ENCODE data around the gene BCAN. TPM values are rescaled to one million over a fixed set of nuclear protein-coding genes. Genes with fewer than 3 reads are reported as not detected.
A peak's percentile ranks its signal among the peaks of the same experiment; 100 is the strongest.

Gene BCAN
- total and polyA plus RNA-seq, 2 experiments from 2014 or later = not detected

DNA sequence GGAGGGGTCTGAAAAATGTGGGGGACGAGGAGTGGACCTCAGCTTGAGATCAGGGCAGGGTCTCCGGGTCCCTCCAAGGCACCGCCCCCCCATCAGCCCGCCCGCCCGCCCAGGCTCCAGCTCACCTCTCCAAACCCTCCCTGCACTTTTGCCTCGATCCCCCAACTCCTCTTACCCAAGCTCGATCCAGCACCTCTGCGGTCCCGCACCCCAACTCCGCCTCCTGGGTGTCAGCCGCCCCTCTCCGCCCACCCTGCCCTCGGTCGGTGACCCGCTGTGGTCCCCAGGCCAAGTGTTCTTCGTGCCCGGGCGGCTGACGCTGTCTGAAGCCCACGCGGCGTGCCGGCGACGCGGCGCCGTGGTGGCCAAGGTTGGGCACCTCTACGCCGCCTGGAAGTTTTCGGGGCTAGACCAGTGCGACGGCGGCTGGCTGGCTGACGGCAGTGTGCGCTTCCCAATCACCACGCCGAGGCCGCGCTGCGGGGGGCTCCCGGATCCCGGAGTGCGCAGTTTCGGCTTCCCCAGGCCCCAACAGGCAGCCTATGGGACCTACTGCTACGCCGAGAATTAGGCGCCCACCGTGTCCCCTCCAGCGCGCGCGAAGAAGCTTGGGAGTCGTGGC is 17.0 kb upstream of the BCAN start:
- TF ChIP-seq EZH2 (IDR thresholded peaks at IDR 0.05; ENCODE audit: insufficient read depth, poor library complexity, severe bottlenecking) (no peak), EZH2phosphoT487 (IDR thresholded peaks at IDR 0.05; ENCODE audit: insufficient read depth, low read depth) (no peak; the same call in none of the 2 replicates)
- 3 to 5% methylated on average over 47 to 52 of the region's 55 CpGs for WGBS, 2 experiments (ENCODE audit: low coverage in 1 of 2, low lambda C conversion rate in 2 of 2, missing lambda C conversion rate in 2 of 2)
- in situ Hi-C loops (cut with MboI) = no loop called here

DNA sequence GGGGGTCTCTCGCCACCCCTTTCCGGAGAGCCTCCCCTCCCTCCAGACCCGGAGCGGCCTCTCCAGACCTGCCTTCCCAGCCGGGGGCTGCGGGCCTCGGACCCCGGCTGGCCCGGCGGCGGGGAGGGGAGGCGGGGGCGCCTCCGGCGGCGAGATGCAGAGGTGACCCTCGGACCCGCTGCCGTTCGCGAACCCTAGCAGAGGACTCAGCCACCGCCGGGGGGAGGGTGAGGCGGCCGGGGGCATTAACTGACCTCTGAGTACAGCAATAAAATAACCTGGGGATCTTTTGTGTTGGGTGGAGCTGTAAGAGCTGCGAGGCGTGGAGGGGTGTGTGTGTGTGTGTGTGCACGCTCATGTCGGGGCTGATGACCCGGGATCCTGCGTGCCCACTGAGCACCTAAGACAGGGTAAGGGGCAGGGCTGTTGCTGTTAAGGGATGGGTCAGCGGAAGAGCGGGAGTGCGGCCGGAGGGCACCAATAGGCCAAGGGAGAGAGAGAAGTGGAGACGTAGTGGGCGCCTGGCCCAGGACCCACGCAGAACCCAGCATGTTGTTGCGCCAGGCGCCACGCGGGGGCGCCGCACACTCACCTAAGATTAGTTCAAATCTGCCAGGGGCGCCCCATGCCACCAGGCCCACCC is 16.4 kb upstream of the BCAN start:
- 0 to 1% methylated on average over 26 to 43 of the region's 45 CpGs for WGBS, 2 experiments (ENCODE audit: low coverage in 1 of 2, low lambda C conversion rate in 2 of 2, missing lambda C conversion rate in 2 of 2)
- Histone ChIP-seq H3K27me3 (replicated peaks; ENCODE audit: insufficient read depth) (peaks cover 55% of the 10 kb centered on the region), H3K36me3 (ENCODE audit: low read depth) (no peaks in the 10 kb centered on the region), H3K4me2 (ENCODE audit: unreplicated experiment) (peak overlapping the region; percentile 48), H3K9ac (no peak overlapping the region), H3K27ac (no peak overlapping the region), H3F3A (ENCODE audit: insufficient read depth) (no peaks in the 10 kb centered on the region), H3K9me3 (ENCODE audit: low read depth) (no peaks in the 10 kb centered on the region), H2AFZ (no peak overlapping the region), H4K20me1 (ENCODE audit: insufficient read depth) (no peaks in the 10 kb centered on the region), H3K9me2 (ENCODE audit: insufficient read depth) (no peaks in the 10 kb centered on the region), H3K4me1 (ENCODE audit: insufficient read depth) (no peaks in the 10 kb centered on the region), H3K79me2 (ENCODE audit: insufficient read depth) (no peaks in the 10 kb centered on the region), H3K4me3 (no peak overlapping the region)
- peak; percentile 56 for DNase-seq
- in situ Hi-C loops (cut with MboI) = no loop called here
- TF ChIP-seq EZH2phosphoT487 (IDR thresholded peaks at IDR 0.05; ENCODE audit: insufficient read depth, low read depth) (no peak; the same call in 1 of the 2 replicates), EZH2 (IDR thresholded peaks at IDR 0.05; ENCODE audit: insufficient read depth, poor library complexity, severe bottlenecking) (peak; percentile 60)

More for the DNA sequence above, 17.0 kb upstream of the BCAN start:
- Histone ChIP-seq H3K9me3 (ENCODE audit: low read depth) (no peaks in the 10 kb centered on the region), H3K9ac (no peak overlapping the region), H3K9me2 (ENCODE audit: insufficient read depth) (no peaks in the 10 kb centered on the region), H3K27me3 (replicated peaks; ENCODE audit: insufficient read depth) (peaks cover 55% of the 10 kb centered on the region), H3K27ac (no peak overlapping the region), H4K20me1 (ENCODE audit: insufficient read depth) (no peaks in the 10 kb centered on the region), H3K36me3 (ENCODE audit: low read depth) (no peaks in the 10 kb centered on the region), H3K4me2 (ENCODE audit: unreplicated experiment) (no peak overlapping the region), H3F3A (ENCODE audit: insufficient read depth) (no peaks in the 10 kb centered on the region), H3K4me1 (ENCODE audit: insufficient read depth) (no peaks in the 10 kb centered on the region), H3K79me2 (ENCODE audit: insufficient read depth) (no peaks in the 10 kb centered on the region), H3K4me3 (no peak overlapping the region), H2AFZ (no peak overlapping the region)
- no peak for DNase-seq

DNA sequence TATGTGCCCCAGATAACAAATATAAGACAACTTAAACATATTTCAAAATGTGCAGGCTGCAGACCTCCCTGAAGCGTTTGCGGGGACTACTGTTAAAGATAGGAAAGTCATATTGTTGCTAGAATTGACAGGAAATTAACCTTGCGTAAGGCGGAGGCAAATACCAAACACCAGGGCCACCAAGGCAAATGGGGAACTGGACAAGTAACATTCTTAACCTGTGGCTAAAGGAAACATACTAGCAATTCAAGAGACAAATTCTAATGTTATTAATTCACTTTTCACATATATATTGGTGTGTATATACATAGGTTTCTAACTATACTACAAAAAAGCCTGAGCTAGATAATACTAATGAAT is 15.9 kb upstream of the BCAN start:
- no peaks in the 10 kb centered on the region for H3F3A ChIP-seq (ENCODE audit: insufficient read depth)
- H3K27me3 ChIP-seq (replicated peaks; ENCODE audit: insufficient read depth) = peaks cover 57% of the 10 kb centered on the region
- no peak overlapping the region for H3K4me2 ChIP-seq (ENCODE audit: unreplicated experiment)
- no peak for DNase-seq
- H3K79me2 ChIP-seq (ENCODE audit: insufficient read depth) = no peaks in the 10 kb centered on the region
- no peak overlapping the region for H2AFZ ChIP-seq
- no peak for TF ChIP-seq EZH2 (IDR thresholded peaks at IDR 0.05; ENCODE audit: insufficient read depth, poor library complexity, severe bottlenecking)
- H3K9me2 ChIP-seq (ENCODE audit: insufficient read depth) = no peaks in the 10 kb centered on the region
- H3K36me3 ChIP-seq (ENCODE audit: low read depth) = no peaks in the 10 kb centered on the region
- H3K27ac ChIP-seq = no peak overlapping the region
- H3K4me1 ChIP-seq (ENCODE audit: insufficient read depth) = no peaks in the 10 kb centered on the region
- 47 to 49% methylated on average over 4 of the region's 4 CpGs for WGBS, 2 experiments (ENCODE audit: low coverage in 1 of 2, low lambda C conversion rate in 2 of 2, missing lambda C conversion rate in 2 of 2)
- no peak overlapping the region for H3K4me3 ChIP-seq
- no peaks in the 10 kb centered on the region for H3K9me3 ChIP-seq (ENCODE audit: low read depth)
- in situ Hi-C loops (cut with MboI) = no loop called here
- H3K9ac ChIP-seq = no peak overlapping the region
- no peaks in the 10 kb centered on the region for H4K20me1 ChIP-seq (ENCODE audit: insufficient read depth)

DNA sequence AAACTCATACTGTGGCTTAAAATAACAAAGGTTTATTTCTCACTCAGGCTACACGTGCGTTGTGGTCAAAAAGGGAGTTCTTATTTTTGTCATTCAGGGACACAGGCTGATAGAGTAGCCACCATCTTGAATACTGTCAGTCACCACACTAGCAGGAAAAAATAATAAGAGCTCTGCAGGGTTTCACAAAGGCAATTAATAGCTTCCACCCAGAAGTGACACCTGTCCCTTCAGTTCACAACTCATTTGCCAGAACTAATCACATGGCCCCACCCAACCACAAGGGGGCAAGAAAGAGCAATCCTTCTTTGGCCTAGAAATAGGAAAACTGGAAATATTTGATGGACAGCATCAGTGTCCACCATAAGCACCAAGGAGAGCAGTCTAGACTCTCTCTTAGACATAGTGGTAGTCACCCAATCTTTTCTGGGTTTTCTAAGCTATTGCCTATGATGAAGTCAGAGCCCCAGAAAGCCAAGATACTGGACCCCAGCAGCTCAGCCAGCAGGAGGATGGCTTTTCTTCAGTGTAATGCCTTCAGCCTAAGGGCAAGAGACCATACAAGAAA is 14.5 kb upstream of the BCAN start:
- H3K27me3 ChIP-seq (replicated peaks; ENCODE audit: insufficient read depth) = peaks cover 66% of the 10 kb centered on the region
- in situ Hi-C loops (cut with MboI) = no loop called here
- no peaks in the 10 kb centered on the region for H3K36me3 ChIP-seq (ENCODE audit: low read depth)
- H3K9me2 ChIP-seq (ENCODE audit: insufficient read depth) = no peaks in the 10 kb centered on the region
- WGBS, 2 experiments (ENCODE audit: low coverage in 1 of 2, low lambda C conversion rate in 2 of 2, missing lambda C conversion rate in 2 of 2) = 95 to 97% methylated on average over 2 of the region's 2 CpGs
- no peak overlapping the region for H3K27ac ChIP-seq
- DNase-seq = peak; percentile 59
- H3K9ac ChIP-seq = no peak overlapping the region
- no peaks in the 10 kb centered on the region for H4K20me1 ChIP-seq (ENCODE audit: insufficient read depth)
- no peaks in the 10 kb centered on the region for H3K4me1 ChIP-seq (ENCODE audit: insufficient read depth)
- no peak overlapping the region for H2AFZ ChIP-seq
- no peak overlapping the region for H3K4me3 ChIP-seq
- H3K79me2 ChIP-seq (ENCODE audit: insufficient read depth) = no peaks in the 10 kb centered on the region
- H3F3A ChIP-seq (ENCODE audit: insufficient read depth) = no peaks in the 10 kb centered on the region
- no peak for TF ChIP-seq EZH2 (IDR thresholded peaks at IDR 0.05; ENCODE audit: insufficient read depth, poor library complexity, severe bottlenecking)
- no peak for TF ChIP-seq EZH2phosphoT487 (IDR thresholded peaks at IDR 0.05; ENCODE audit: insufficient read depth, low read depth)
- no peaks in the 10 kb centered on the region for H3K9me3 ChIP-seq (ENCODE audit: low read depth)
- H3K4me2 ChIP-seq (ENCODE audit: unreplicated experiment) = no peak overlapping the region
